NCI-H1105 (cell line): ENCODE data around the gene GSK3A.

Experiments used
- DNase-seq: peaks from one replicate; lab custom pipeline; 2025; lab: John Stamatoyannopoulos, UW

The GSK3A gene

DNA sequence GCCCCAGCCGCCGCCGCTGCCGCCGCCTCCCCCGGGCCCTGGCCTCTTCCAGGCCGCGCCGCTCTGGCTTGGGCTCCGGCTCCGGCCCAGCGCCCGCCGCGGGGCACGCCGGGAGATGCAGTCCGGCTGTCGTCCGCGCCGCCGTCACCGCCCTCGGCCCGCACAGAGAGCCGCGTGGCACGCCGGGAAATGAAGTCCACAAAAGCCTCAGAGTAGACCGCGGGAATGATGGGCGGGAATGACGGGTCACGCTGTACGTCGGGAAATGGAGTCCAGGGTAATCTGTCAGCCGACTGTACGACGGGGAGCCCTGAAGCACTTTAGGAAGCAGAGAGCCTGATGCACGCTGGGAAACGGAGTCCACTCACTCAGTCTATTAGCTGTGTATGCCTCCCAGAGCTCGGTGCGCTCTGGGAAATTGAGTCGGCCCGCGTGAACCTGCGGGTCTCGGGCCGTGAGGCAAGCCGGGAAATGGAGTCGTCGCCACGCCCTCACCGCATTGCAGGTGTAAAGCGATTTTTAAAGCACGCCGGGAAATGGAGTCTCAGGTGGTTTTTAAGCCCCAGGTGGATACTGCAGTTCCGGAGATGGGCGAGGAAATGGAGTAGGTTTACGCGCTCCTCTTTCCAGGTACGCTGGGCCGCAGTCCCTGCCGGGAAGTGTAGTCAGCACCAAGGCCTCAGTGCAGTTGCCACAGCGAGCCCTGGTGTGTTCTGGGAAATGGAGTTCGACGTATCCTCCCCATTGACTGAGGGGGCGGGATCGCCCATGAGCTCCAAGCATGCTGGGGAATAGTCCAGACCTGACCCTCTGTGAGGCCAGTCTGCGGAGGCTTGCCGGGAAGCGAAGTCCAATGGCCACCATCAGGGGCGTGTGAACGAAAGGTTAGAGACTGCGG is at the start of gene GSK3A:
GSK3A (minus strand) TSS at position 91 of the 898 bp plus-strand sequence. CDS start 137 bp downstream, outside the sequence.
- peak; percentile 100 for DNase-seq

DNA sequence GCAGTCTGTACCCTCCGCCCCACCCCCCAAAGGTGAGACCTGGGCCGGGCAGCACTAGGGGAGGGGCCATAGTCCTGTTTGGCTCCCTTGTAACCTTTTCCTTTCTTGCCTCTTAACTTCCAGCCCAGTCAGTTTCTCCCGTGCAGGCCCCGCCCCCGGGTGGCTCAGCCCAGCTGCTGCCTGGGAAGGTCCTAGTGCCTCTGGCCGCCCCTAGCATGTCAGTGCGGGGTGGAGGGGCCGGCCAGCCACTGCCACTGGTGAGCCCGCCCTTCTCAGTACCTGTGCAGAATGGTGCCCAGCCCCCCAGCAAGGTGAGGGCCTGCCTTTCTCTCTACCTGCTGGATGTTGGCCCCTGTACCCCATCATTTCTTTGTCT is 49.0 kb upstream of the GSK3A start:
- no peak for DNase-seq

DNA sequence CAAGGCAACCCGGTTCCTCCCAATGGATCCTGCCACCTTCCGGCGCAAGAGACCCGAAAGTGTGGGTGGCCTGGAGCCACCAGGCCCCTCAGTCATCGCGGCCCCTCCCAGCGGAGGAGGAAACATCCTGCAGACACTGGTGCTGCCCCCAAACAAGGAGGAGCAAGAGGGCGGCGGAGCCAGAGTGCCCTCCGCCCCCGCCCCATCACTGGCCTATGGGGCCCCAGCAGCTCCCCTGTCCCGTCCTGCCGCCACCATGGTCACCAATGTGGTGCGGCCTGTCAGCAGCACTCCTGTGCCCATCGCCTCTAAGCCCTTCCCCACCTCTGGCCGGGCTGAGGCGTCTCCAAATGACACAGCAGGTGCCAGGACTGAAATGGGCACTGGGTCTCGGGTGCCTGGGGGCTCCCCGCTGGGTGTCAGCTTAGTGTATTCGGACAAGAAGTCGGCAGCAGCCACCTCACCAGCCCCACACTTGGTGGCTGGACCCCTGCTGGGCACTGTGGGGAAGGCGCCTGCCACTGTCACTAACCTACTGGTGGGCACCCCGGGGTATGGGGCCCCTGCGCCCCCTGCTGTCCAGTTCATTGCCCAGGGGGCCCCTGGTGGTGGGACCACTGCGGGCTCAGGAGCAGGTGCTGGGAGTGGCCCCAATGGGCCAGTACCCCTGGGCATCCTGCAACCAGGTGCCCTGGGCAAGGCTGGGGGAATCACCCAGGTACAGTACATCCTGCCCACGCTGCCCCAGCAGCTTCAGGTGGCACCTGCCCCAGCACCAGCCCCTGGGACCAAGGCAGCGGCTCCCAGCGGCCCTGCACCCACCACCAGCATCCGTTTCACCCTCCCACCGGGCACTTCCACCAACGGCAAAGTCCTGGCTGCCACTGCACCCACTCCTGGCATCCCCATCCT is 48.4 kb upstream of the GSK3A start:
- DNase-seq: no peak

DNA sequence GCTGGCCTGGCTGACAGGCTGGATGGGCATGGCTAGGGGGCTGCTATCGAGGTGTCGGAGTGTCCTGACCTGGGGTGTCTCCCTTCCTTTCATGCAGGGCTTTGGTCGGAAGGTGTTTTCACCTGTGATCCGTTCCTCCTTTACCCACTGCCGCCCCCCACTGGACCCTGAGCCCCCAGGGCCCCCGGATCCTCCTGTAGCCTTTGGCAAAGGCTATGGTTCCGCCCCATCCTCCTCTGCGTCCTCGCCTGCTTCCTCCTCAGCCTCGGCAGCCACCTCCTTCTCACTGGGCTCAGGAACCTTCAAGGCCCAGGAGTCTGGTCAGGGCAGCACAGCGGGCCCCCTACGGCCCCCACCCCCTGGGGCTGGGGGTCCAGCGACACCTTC is 47.7 kb upstream of the GSK3A start:
- no peak for DNase-seq

DNA sequence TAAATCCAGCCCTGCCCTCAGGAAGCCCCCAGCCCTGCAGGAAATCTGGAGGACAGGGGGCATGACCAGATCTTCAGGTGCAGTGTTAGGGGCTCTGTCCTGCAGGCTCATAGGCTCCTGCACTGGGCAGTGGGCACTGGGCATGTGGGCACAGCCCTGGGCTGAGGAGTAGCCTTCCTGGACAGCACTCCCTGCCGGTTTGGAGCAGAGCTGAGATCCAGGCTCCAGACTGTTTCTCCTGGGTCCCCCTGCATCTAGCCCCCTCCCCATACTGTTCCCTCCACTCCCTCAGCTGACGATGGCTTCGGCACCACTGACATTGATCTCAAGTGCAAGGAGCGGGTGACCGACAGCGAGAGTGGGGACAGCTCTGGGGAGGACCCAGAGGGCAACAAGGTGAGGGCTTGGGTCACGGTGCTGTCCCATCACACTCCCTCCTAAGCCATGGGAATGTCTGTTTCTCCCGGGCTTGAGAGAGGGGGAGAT is 47.2 kb upstream of the GSK3A start:
- DNase-seq: no peak

DNA sequence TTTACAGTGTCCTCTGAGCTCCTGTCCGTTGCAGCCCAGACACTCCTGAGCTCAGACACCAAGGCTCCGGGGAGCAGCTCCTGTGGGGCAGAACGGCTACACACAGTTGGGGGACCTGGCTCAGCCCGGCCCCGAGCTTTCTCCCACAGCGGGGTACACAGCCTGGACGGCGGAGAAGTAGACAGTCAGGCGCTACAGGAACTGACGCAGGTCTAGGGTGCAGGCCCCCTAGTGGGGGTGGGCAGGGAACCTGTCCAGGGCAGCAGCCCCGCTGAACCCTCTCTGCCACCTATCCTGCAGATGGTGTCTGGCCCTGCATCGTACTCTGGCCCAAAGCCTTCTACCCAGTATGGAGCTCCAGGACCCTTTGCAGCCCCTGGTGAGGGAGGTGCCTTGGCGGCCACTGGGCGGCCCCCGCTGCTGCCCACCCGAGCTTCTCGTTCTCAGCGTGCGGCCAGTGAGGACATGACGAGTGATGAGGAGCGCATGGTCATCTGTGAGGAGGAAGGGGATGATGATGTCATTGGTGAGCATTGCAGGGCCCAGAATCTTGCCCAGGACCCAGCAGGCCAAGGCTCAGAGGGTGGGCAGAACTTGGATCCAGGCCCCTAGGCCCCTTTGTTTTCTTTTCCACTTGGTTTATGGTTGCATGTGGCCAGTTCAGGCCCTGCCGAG is 46.6 kb upstream of the GSK3A start:
- no peak for DNase-seq

DNA sequence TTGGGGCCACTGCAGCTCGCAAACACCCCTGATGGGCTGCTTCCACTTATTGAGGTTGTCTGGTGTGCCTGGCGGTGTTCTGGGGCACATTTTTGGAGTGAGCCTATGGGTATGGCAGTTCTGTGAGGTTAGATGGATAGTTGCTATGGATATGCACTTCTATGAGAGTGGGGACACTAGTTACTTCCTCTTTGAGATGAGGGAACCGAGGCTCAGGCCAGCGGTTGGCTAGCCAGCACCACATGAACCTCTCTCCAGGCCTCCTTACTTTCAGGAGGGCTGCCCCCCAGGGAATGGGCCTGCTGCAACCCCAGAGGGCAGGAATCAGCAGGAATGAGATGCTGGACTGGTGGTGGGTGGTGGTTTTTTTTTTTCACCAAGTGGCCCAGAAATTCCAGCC is 46.0 kb upstream of the GSK3A start:
- no peak for DNase-seq

DNA sequence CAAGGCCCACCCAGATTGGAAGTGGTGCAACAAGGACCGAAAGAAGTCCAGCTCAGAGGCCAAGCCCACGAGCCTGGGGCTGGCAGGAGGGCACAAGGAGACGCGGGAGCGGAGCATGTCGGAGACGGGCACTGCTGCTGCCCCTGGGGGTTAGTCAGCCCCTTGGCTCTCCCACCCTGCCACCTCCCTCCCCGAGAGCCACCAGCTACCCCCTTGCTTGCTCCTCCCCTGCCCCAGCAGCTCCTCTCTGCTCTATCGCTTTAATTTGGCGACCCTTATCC is 45.4 kb upstream of the GSK3A start:
- no peak for DNase-seq

DNA sequence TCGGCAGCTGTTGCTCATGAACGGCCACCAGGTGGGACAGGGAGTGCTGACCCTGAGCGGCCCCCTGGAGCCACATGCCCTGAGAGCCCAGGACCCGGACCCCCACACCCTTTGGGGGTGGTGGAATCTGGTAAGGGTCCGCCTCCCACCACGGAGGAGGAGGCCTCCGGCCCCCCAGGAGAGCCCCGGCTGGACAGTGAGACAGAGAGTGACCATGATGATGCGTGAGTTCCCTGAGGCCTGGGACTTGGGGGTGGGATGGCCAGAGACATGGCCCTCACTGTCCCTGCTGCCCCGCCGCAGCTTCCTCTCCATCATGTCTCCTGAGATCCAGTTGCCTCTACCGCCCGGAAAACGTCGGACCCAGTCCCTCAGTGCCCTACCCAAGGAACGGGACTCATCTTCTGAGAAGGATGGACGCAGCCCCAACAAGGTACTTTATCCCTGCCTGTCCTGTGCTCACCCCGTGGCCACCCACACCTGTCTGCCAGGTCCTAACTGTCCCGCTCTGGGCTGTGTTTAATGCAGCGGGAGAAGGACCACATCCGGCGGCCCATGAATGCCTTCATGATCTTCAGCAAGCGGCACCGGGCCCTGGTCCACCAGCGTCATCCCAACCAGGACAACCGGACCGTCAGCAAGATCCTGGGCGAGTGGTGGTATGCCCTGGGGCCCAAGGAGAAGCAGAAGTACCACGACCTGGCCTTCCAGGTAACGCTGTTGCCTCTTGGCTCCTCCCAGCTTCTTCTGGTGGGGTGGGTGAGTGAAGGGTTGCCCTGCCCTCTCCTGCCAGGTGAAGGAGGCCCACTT is 44.8 kb upstream of the GSK3A start:
- DNase-seq: no peak

DNA sequence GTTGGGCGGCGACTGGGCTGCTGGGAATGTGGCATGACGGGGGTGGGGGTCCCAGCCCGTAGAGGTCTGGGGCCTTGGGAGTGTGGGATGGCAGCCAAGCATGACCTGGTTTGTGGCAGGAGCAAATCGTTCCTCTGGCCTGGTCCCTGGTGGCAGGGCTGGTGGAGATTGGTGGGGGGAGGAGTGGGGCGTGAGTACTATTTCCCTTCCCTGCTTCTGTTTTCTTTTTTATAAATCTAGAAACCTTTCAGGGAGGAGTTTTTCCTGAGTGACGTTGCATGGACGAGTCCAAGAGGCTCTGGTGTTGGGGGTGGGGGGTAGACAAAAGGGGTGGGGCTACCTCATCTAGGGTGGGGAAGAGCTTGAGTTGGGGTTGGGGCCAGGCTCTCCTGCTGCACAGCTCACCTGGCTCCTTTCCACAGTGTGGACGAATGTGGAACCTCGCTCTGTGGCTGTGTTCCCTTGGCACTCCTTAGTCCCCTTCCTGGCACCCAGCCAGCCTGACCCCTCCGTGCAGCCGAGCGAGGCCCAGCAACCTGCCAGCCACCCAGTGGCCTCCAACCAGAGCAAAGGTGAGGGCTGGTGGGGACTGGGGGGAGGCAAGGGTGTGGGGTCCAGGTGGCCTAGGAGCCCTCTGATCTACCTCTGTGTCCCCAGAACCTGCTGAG is 44.1 kb upstream of the GSK3A start:
- DNase-seq: no peak

DNA sequence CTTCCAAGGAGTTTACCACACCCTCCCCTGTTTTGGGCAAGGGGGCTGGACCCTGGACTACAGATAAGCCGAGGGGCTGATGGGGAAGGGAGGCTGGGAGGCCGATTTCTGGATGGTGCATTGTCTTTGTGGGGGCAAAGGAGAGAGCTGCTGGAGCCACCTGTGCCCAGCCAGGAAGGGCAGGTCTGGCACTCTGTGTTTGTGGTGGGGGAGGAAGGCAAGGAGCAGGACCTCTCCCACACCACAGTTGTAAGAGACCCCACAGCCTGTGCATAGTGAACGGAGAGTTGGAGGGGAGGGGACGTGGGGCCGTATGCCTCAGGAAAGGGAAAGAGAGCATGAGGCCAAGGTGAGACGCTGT is 43.6 kb upstream of the GSK3A start:
- DNase-seq: no peak

DNA sequence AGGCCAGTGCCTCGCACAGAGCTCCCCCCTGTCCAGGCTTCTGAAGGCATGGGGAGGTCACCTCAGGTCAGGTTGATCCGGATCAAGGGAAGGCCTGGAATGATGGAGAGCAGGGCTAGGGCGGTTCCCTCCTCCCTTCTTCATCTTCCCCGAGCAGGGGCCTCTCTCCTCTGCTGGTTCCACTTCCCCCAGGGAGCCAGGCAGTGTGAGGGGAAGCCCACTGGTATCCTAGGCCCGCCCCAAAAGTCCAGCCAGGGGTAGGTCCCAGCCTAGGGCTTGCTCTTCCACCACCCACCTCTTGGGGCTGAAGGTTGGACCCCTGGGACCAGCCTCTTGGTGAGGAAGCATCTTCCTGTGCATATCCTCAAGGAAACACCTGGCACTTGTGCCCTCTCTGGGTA is 43.1 kb upstream of the GSK3A start:
- no peak for DNase-seq

DNA sequence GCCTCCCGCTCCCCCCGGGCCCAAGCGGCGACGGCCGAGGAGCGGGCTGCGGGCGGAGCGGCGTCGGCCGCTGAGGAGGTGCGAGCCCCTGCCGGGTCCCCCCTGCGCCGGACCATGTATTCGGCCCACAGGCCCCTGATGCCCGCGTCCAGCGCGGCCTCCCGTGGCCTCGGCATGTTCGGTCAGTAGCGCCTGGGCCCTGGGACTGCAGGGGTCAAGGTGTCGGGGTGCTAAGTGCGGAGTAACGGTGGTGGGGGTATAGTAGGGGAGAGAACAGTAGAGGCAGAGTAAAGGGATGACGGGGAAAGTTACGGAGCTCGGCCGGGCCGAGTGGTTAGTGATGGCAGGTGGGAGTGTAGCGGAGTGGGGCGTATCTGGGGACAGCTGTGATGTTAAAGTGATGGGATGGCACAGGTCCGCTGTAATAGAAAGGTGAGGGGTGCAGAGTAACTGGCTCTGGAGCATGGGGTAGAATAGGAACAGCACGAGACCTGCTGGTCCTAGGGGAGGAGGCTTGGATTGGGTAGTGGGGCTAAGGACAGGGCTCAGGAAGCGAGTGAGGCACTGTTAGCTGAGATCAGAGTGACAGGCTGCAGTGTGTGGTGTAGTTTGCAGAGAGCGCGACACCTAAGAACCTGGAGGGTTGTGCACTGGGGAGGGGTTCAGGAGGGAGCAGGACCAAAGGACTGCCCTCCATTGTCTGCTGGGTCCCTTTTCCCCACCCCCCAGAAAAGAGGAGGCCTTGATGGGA is 42.4 kb upstream of the GSK3A start:
- no peak for DNase-seq

DNA sequence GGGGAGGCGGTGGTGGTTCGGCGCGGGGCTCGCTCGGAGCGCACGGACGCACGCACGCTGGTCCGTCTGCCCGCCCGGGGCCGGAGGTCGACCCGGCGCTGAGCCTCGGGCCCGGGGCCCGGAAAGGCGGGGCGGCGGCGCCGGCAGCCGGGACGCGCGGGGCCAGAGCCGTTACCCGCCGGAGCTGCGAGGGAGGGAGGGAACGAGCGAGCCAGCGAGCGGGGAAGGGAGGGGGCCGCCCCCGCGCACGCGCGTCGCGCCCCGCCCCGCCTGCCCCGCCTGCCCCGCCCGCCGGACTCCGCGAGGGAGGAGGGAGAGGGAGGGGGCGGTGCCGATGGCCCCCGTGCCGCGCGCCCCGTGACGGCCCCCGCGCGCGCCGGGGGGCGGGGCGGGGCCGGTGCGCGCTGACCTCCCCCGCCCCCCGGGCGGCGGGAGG is 41.7 kb upstream of the GSK3A start:
- DNase-seq: peak; percentile 65

DNA sequence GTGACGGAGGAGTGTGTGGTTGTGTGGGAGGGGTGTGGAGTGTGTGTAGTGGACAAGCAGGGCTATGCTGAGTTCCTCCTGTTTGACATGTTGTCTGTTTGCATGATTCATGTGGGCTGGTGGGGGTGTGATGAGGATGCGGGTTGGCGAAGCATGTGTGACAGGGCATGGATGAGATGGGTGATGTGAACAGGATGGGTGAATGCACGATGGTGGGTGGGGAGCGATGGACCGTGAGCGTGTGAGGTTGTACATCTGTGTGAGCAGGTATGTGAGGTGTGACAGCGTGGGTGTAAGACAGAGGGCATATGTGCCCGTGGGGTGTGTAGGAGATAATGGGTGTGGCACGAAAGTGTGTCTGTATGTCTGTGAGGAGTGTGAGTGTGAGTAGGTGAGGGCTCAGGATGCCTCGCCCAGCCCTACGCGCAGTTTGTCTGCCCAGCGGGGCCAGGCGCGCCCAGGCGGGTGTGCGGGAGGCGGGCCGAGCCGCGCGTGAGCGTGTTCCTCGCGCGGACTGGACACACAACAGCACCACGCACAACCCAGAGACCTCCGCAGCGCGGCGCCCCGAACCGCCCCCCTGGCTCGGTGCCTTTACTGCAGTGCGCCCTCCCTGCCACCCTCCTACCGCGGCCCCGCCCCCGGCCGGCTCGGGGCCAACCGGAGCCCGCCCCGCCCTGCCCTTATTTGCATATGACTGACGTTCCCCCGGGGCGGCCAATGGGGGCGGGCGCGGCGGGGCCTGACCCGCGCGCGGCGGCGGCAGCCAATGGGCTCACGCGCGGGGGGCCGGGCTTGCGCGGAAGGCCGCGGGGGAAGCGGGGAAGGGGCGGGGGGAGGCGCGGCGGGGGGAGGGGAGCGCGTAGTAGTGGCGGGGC is 41.0 kb upstream of the GSK3A start:
- DNase-seq: peak; percentile 94

DNA sequence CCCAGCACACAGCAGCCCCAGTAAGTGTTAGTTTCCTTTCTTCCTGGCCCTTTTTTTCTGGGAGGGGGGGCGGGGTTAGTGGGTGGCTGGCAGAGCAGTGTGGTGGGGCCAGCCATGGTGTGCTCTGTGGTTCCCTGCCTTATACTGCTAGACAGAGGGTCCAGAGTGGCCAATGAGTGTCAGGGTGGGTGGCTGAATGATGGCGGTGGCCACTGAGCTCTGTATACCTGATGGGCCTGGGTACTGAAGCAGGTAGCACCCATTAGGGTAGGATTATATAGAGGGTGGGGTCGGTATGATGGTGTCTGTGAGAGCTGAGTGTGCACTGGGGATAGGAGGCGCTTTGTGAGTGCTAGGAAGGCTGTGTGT is 40.4 kb upstream of the GSK3A start:
- DNase-seq: no peak

DNA sequence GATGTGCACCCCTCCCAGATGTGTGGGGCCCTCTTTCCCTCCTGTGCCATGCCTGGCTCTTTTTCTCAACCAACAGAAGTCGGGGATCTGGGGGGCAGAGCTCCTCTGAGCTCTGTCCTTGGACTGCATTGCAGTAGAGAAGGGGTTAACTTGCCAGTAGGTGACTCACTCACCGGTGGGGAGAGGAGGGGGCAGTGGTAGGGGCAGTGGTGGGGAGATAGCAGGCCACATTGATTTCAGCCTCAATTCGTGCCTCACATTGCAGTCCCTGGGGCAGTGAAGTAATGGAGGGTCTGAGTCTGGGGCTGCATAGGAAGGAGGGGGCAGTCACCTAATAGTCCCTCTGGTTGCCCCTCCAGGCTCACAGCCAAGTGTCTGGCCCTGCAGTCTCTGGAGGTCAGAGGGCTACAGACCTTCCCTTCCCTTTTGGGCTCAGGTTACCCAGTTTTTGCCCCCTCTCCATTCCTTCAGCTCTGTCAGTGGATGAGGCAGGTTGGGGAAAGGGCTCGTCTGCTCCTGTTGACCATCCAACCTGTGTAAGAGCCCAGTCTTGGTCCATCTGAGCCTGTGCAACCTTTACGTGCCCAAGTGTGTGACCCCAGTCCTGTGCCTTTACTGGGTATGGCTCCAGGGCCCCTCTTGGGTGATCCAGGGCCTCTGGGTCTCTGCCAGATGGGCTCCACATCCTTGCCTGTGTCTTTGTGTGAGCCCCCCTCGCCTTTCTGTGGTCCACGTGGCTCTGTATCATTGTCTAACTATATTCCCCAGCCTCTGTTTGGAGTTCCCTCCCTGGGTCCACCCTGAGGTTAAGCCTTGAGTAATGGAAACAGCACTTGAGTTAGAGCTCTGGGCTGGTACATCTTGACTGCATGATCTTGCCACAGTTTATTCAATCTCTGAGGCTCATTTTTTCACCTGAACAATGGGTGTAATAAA is 39.7 kb upstream of the GSK3A start:
- no peak for DNase-seq

DNA sequence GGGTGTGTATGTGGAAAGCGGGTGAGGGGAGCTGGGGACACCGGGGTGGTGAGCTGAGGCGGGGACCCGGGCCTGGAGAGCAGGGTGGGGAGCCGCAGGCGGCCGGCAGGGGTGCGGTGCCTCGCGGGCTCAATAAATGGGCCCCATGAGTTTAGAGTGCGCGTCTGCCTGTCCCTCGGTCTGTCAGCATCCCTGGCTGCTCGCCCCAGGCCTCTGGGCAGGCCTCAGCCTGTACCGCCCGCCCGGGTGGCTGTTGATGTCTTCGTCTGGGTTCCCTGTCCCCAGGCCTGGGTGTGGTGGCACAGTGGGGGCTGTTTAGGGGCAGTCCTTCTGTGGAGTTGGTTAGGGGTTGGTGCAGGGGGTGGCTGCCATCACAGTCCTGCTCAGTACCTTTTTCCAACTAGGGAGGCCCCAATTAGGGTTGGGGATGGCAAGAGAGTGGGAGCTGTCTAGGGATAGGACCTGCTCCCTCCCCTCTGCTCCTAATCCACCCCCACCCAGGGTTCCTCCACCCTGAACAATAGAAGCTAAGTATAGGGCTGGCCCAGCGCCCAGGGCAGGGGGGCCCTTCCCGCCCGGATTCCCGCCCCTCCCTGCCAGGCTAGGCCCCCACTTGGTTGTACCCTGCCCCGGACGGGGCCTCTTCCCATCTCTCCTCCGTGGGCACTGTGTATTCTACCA is 38.9 kb upstream of the GSK3A start:
- DNase-seq: peak; percentile 58
